Chondrocyte (in vitro differentiated cells): ENCODE measurements around the gene ARFGAP1. TPM values are rescaled to one million over a fixed set of nuclear protein-coding genes. Genes with fewer than 3 reads are reported as not detected.

Source experiments
- DNase-seq: peaks from one replicate; pipeline ENCODE4 v3.0.0; 2021; ENCODE audit warnings: mixed read lengths, low spot score
- H3K27ac Mint-ChIP-seq: one replicate; pipeline ENCODE4 v1.8.0; 2021; ENCODE audit warnings: mild to moderate bottlenecking, moderate library complexity, mixed read lengths; ENCODE audit not compliant: unreplicated experiment
- H3K27me3 Mint-ChIP-seq: 2 replicates; pipeline ENCODE4 v1.8.0; 2021; ENCODE audit warnings: low read depth, mixed read lengths
- H3K36me3 Mint-ChIP-seq: 2 replicates; pipeline ENCODE4 v1.8.0; 2021; ENCODE audit warnings: low read depth, mixed read lengths
- H3K4me1 Mint-ChIP-seq: 2 replicates; pipeline ENCODE4 v1.8.0; 2021; ENCODE audit warnings: low read depth, mild to moderate bottlenecking, mixed read lengths
- H3K4me3 Mint-ChIP-seq: one replicate; pipeline ENCODE4 v1.8.0; 2021; ENCODE audit warnings: mild to moderate bottlenecking, moderate library complexity, mixed read lengths; ENCODE audit not compliant: unreplicated experiment
- H3K9me3 Mint-ChIP-seq: 2 replicates; pipeline ENCODE4 v1.8.0; 2021; ENCODE audit warnings: low read depth, mixed read lengths
- CTCF ChIP-seq: fragments of 200-600 bp; sonication (generic); IDR thresholded peaks from 2 replicates; pipeline ENCODE4 v1.5.0; 2021; ENCODE audit warnings: antibody characterized with exemption, mild to moderate bottlenecking, moderate library complexity
- total RNA-seq: library from RNA; stranded (reverse); gene quantifications from 3 replicates; pipeline ENCODE4 v1.2.1, GENCODE V29; 2021

Gene ARFGAP1
- total RNA-seq, 1 donor from 2014 or later: 117 TPM

- Mint-ChIP-seq H3K27me3 (no peaks in the 10 kb centered on the region), H3K27ac (no peak overlapping the region), H3K4me1 (peaks cover 22% of the 10 kb centered on the region), H3K36me3 (peaks cover 19% of the 10 kb centered on the region), H3K9me3 (no peaks in the 10 kb centered on the region), H3K4me3 (no peak overlapping the region)
- TF ChIP-seq CTCF: no peak
- no peak for DNase-seq
These were observed 4.3 kb downstream of the ARFGAP1 start for GRCh38 chr20:63276956-63277355.

- H3K36me3 Mint-ChIP-seq: peaks cover 22% of the 10 kb centered on the region
- no peaks in the 10 kb centered on the region for H3K27me3 Mint-ChIP-seq
- no peak for DNase-seq
- no peak overlapping the region for H3K4me3 Mint-ChIP-seq
- no peak overlapping the region for H3K27ac Mint-ChIP-seq
- TF ChIP-seq CTCF: no peak
- H3K4me1 Mint-ChIP-seq: peaks cover 22% of the 10 kb centered on the region
- H3K9me3 Mint-ChIP-seq: no peaks in the 10 kb centered on the region
These were observed 5.1 kb downstream of the ARFGAP1 start for GRCh38 chr20:63277466-63278272.

- Mint-ChIP-seq H3K4me1 (peaks cover 19% of the 10 kb centered on the region), H3K9me3 (no peaks in the 10 kb centered on the region), H3K27ac (no peak overlapping the region), H3K36me3 (peaks cover 24% of the 10 kb centered on the region), H3K4me3 (no peak overlapping the region), H3K27me3 (no peaks in the 10 kb centered on the region)
- DNase-seq: no peak
- TF ChIP-seq CTCF: no peak
These were observed 6.0 kb downstream of the ARFGAP1 start for GRCh38 chr20:63278661-63279060.

GRCh38 chr20:63279931-63280330 is 7.3 kb downstream of the ARFGAP1 start:
- no peaks in the 10 kb centered on the region for H3K9me3 Mint-ChIP-seq
- H3K36me3 Mint-ChIP-seq: peaks cover 26% of the 10 kb centered on the region
- DNase-seq: no peak
- H3K27ac Mint-ChIP-seq: no peak overlapping the region
- H3K27me3 Mint-ChIP-seq: no peaks in the 10 kb centered on the region
- H3K4me1 Mint-ChIP-seq: peaks cover 6% of the 10 kb centered on the region
- no peak overlapping the region for H3K4me3 Mint-ChIP-seq
- TF ChIP-seq CTCF: no peak

- no peak for TF ChIP-seq CTCF
- no peak for DNase-seq
- no peak overlapping the region for H3K4me3 Mint-ChIP-seq
- H3K36me3 Mint-ChIP-seq: peaks cover 26% of the 10 kb centered on the region
- H3K9me3 Mint-ChIP-seq: no peaks in the 10 kb centered on the region
- H3K4me1 Mint-ChIP-seq: peaks cover 2% of the 10 kb centered on the region
- no peak overlapping the region for H3K27ac Mint-ChIP-seq
- H3K27me3 Mint-ChIP-seq: no peaks in the 10 kb centered on the region
These were observed 7.8 kb downstream of the ARFGAP1 start for GRCh38 chr20:63280371-63280770.
